Posterior vena cava (tissue), 2 donors: ENCODE data around the gene TEAD1. TPM values are rescaled to one million over a fixed set of nuclear protein-coding genes. Genes with fewer than 3 reads are reported as not detected.

Source experiments
- DNase-seq: peaks from one replicate; pipeline ENCODE4 v3.0.0-alpha.2; 2020; ENCODE audit warnings: low spot score
- intact Hi-C, 2 donors: fragments of 100-400 bp; cut with DNase I; formaldehyde crosslinking; loops; one replicate each; pipeline versions ENCODE4 v1.14.1 to v1.14.2; 2022 to 2023
- long read RNA-seq, 2 donors: library from polyadenylated mRNA; unstranded; transcript quantifications; one replicate each; pipeline ENCODE4 v2.0.0, GENCODE V29; 2020 to 2021
- total RNA-seq, 2 donors: library from RNA; stranded (reverse); fragmentation: NEBNext Ultra II Directional; extraction: Animal tissue kit (Norgen Biotek cat#: 25700); gene quantifications; one replicate each; pipeline ENCODE4 v1.2.1, GENCODE V29; 2021
- donor health status: DM: yes; HTN: yes; CAD: no.
- donor health status: DM: yes; HTN: yes; CAD: no.

The TEAD1 gene
- 10 to 100 TPM; 56.5 to 59.2 TPM for total RNA-seq
- long read RNA-seq, donor 1, partial matches to known transcripts, result 1 of 19 reads
- long read RNA-seq, donor 1, other reads (novel, unspliced or antisense), result 18 of 19 reads
- long read RNA-seq, donor 2, partial matches to known transcripts, result 2 of 12 reads
- long read RNA-seq, donor 2, other reads (novel, unspliced or antisense), result 10 of 12 reads

GRCh38 chr11:12673924-12674570 is at the start of gene TEAD1:
TEAD1 (plus strand) TSS chr11:12674421.
- DNase-seq, result peak; percentile 98
- intact Hi-C loops, result loop anchor here in 1 of 2 donors (10.0 kb wide), 1 partner anchor 141 kb away; no protein-coding TSS in a partner anchor

DNA sequence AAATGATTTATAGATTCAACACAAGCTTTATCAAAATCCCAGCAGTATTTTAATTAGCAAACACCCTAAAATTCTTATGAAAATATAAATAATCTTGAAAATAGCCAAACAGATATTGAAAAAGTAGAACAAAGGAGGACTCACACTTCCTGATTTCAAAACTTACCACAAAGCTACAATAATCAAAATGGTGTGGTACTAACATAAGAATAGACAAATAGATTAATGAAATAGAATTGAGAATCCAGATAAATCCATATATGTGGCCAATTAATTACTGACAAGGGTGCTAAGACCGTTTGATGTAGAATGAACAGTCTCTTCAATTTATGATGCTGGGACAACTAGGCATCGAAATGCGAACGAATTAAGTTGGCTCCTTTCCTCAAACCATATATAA is 49.6 kb upstream of the TEAD1 start:
- no peak for DNase-seq
- intact Hi-C loops, result no loop called here

- DNase-seq, result no peak
- intact Hi-C loops, result no loop called here
Measured at GRCh38 chr11:12625438-12626071, 48.7 kb upstream of the TEAD1 start.

- intact Hi-C loops, result no loop called here
- DNase-seq, result no peak
Measured at GRCh38 chr11:12626616-12627015, 47.6 kb upstream of the TEAD1 start.

DNA sequence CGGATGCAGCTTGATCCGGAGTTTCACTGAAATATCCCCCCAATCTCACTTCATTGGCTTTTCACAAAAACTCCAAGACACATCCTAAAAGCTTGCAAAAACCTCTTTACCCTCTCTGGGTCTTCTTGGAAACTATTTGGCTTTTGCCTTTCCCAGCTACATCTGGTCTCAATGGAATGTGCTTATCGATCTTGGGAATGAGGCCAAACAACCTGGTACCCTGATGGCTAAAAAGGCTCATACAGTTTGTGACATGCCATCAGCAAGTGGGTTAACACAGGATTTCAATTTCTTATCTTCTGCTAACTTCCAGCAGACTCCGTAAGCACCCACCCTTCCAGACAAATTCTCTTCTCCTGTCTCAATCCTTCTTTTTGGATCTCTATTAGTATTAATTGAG is 45.9 kb upstream of the TEAD1 start:
- no peak for DNase-seq
- intact Hi-C loops, result no loop called here

DNA sequence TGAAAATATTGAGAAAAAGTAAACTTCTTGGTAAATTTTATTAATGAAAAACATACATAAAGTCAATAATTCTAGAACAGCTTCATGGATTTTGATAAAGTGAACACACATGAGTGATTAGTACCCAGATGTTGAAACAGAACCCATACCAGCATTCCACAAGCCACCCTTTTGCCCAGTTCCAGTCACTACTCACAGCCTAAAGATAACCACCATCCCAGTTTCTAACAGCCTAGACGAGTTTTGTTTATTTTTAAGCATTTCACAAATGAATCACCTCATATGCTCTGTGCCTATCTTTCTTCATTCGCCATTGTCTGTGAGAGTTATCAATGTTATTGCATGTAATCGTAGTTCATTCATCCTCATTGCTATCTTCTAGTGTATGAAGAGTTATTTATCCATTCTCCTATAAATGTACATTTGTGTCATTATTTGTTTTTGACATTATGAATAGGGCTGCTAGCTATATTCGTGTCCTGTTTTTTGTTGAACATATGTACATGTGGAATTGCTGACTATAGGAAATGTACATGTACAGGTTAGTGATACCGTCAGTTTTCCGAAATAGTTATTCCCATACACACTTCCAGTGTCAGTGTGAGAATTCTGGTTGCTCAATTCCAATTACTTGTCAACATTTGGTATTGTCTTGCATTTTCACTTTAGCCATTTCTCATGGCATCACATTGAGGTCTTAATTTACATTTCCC is 44.5 kb upstream of the TEAD1 start:
- intact Hi-C loops, result no loop called here

GRCh38 chr11:12631651-12632050 is 42.6 kb upstream of the TEAD1 start:
- intact Hi-C loops, result no loop called here
- DNase-seq, result no peak

More for the DNA sequence above, 44.5 kb upstream of the TEAD1 start:
- no peak for DNase-seq

- intact Hi-C loops, result no loop called here
- DNase-seq, result no peak
Measured at GRCh38 chr11:12634329-12634728, 39.9 kb upstream of the TEAD1 start.

DNA sequence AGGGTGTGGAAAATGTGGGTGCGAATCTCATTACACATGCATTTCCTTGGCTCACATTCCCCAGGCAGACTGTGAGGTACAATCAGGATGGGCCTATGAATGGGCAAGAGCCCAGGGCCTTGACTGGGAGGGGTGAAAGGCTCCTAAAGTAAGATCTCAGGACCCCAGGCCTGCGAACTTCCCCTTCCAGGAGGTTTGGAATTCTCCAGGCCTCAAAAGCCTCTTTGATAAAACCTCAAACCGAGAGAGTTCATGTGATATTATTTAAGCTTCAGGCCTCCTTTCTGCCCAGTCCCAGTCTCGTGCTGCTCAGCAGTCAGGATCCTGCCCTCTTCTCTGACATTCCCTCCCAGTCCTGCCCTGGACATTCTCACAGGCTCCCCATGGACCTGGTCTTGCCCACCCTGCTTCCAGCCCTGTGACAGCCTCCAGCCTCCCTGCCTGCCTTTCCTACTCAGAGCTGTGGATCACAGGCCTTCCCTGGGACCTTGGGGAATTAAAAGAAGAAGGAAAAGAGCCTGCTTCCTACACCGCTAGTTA is 37.3 kb upstream of the TEAD1 start:
- intact Hi-C loops, result no loop called here
- DNase-seq, result no peak

GRCh38 chr11:12639388-12639787 is 34.8 kb upstream of the TEAD1 start:
- DNase-seq, result no peak
- intact Hi-C loops, result no loop called here

- intact Hi-C loops, result no loop called here
- no peak for DNase-seq
Measured at GRCh38 chr11:12640355-12640754, 33.9 kb upstream of the TEAD1 start.

GRCh38 chr11:12640926-12641849 is 33.0 kb upstream of the TEAD1 start:
- intact Hi-C loops, result no loop called here
- DNase-seq, result no peak

- intact Hi-C loops, result no loop called here
- no peak for DNase-seq
Measured at GRCh38 chr11:12642040-12642439, 32.2 kb upstream of the TEAD1 start.

- DNase-seq, result no peak
- intact Hi-C loops, result no loop called here
Measured at GRCh38 chr11:12642806-12643428, 31.3 kb upstream of the TEAD1 start.

DNA sequence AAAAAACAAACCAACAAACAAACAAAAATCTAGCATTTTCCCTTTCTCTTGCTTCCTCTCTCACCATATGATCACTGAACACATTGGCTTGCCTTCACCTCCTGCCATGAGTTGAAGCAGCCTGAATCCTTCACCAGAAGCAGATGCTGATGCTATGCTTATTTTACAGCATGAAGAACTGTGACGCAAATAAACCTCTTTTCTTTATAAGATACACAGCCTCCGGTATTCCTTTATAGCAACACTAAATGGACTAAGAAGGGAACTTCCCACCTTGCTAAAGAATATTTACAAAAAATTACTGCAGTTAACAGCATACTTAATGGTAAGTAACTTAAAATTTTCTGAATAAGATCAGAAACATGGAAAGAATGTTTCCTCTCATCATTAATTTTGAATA is 27.7 kb upstream of the TEAD1 start:
- intact Hi-C loops, result no loop called here
- DNase-seq, result no peak

GRCh38 chr11:12653729-12654128 is 20.5 kb upstream of the TEAD1 start:
- intact Hi-C loops, result loop anchor here in 1 of 2 donors (5.0 kb wide), 1 partner anchor 1654 kb away; no protein-coding TSS in a partner anchor
- no peak for DNase-seq

DNA sequence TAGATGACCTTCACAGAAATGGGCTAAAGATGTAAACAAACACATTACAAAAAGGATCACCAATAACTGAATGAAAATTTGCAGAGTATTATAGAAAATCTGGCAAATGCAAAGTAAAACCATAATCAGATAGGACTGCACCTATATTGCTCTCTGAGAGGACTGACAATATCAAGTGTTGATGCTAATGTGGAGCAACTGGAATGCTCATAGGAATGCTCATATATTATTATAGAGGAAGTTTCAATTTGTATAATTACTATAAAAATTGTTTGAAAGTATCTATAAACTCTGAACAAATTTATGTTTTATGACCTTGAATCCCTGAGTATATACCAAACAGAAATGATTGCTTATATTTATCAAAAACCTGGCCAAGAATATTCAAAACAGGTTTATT is 18.4 kb upstream of the TEAD1 start:
- DNase-seq, result no peak
- intact Hi-C loops, result no loop called here

- intact Hi-C loops, result no loop called here
- no peak for DNase-seq
Measured at GRCh38 chr11:12657336-12657735, 16.9 kb upstream of the TEAD1 start.
